Measurements from ENCODE around the gene CABP7. TPM values are rescaled to one million over a fixed set of nuclear protein-coding genes. Genes with fewer than 3 reads are reported as not detected.

Gene CABP7
- total and polyA plus RNA-seq, 2 experiments from 2014 or later: 0.06 to 0.24 TPM

GRCh38 chr22:29700900-29701154 lies 19.0 kb upstream of the CABP7 start:
- Mint-ChIP-seq H3K27ac (no peak overlapping the region), H3K27me3 (ENCODE audit: insufficient read depth, low read depth, poor library complexity) (peaks cover 44% of the 10 kb centered on the region), H3K4me3 (peak overlapping the region; percentile 24; the same call in 2 of the 3 replicates), H3K9me3 (no peaks in the 10 kb centered on the region; the same call in 2 of the 3 replicates), H3K36me3 (ENCODE audit: low read depth) (no peaks in the 10 kb centered on the region), H3K4me1 (peaks cover 45% of the 10 kb centered on the region)
- Histone ChIP-seq H3K79me2 (replicated peaks; ENCODE audit: insufficient read depth) (no peaks in the 10 kb centered on the region), H3K4me1 (ENCODE audit: insufficient read depth) (peaks cover 46% of the 10 kb centered on the region), H3K27ac (ENCODE audit: low read depth) (no peak overlapping the region), H3K4me2 (no peak overlapping the region), H3K4me3 (no peak overlapping the region), H2AFZ (no peak overlapping the region), H3K36me3 (ENCODE audit: insufficient read depth) (no peaks in the 10 kb centered on the region), H3K9me2 (ENCODE audit: insufficient read depth) (no peaks in the 10 kb centered on the region), H3K27me3 (ENCODE audit: insufficient read depth) (peaks cover 23% of the 10 kb centered on the region), H4K20me1 (replicated peaks; ENCODE audit: insufficient read depth) (no peaks in the 10 kb centered on the region; the same call in 1 of the 2 replicates), H3F3A (replicated peaks; ENCODE audit: low read depth) (0 out of 2 replicates have a peak, but pooled peaks cover 6% of the 10 kb centered on the region)
- ATAC-seq (no peak), DNase-seq (ENCODE audit: low spot score) (no peak)
- TF ChIP-seq STAT1 (IDR thresholded peaks at IDR 0.05; ENCODE audit: unreplicated experiment) (no peak), EZH2phosphoT487 (IDR thresholded peaks at IDR 0.05; ENCODE audit: unreplicated experiment) (no peak), REST (IDR thresholded peaks at IDR 0.05; ENCODE audit: unreplicated experiment) (no peak), ZNF114 (CRISPR knock-in tag; IDR thresholded peaks at IDR 0.05) (no peak)

- TF ChIP-seq NANOG (IDR thresholded peaks at IDR 0.05; ENCODE audit: borderline replicate concordance) (no peak), CTCF (conservative IDR thresholded peaks at IDR 0.05; ENCODE audit: low read depth in 2 of 2) (peak; percentile 26 to 57; a peak in 3 of 4 replicates)
- H3F3A ChIP-seq (replicated peaks; ENCODE audit: low read depth): 0 out of 2 replicates have a peak, but pooled peaks cover 6% of the 10 kb centered on the region
- H3K4me1 Mint-ChIP-seq: peaks cover 51% of the 10 kb centered on the region
- peak overlapping the region; percentile 61; the same call in 1 of the 2 replicates for H3K4me2 ChIP-seq
- H3K9me2 ChIP-seq (ENCODE audit: insufficient read depth): no peaks in the 10 kb centered on the region
- peaks cover 50% of the 10 kb centered on the region for H3K4me1 ChIP-seq (ENCODE audit: insufficient read depth)
- peak overlapping the region; percentile 31; the same call in 2 of the 3 replicates for H3K4me3 Mint-ChIP-seq
- H3K36me3 ChIP-seq (ENCODE audit: insufficient read depth): no peaks in the 10 kb centered on the region
- no peaks in the 10 kb centered on the region for H3K36me3 Mint-ChIP-seq (ENCODE audit: low read depth)
- 0 out of 2 replicates have a peak overlapping the region, but pooled peaks have one; percentile 17 for H3K4me3 ChIP-seq
- no peaks in the 10 kb centered on the region; the same call in 2 of the 3 replicates for H3K9me3 Mint-ChIP-seq
- H2AFZ ChIP-seq: no peak overlapping the region
- peaks cover 42% of the 10 kb centered on the region for H3K27me3 Mint-ChIP-seq (ENCODE audit: insufficient read depth, low read depth, poor library complexity)
- no peaks in the 10 kb centered on the region for H3K79me2 ChIP-seq (replicated peaks; ENCODE audit: insufficient read depth)
- peak; percentile 40 for ATAC-seq
- H3K27ac Mint-ChIP-seq: no peak overlapping the region
- DNase-seq (ENCODE audit: low spot score): peak; percentile 77
- H3K27me3 ChIP-seq (ENCODE audit: insufficient read depth): peaks cover 23% of the 10 kb centered on the region
- no peaks in the 10 kb centered on the region; the same call in 1 of the 2 replicates for H4K20me1 ChIP-seq (replicated peaks; ENCODE audit: insufficient read depth)
- no peak overlapping the region for H3K27ac ChIP-seq (ENCODE audit: low read depth)
Measured at GRCh38 chr22:29701155-29701999, 18.4 kb upstream of the CABP7 start.
